CD1c-positive myeloid dendritic cell (primary cell): ENCODE data around the gene ADA.

ENCODE experiments used
- DNase-seq: peaks from one replicate; pipeline ENCODE4 v3.0.0-alpha.2; 2016; ENCODE audit errors: extremely low spot score

ADA gene

GRCh38 chr20:44644667-44645131 lies 6.8 kb downstream of the ADA start:
- peak; percentile 20 for DNase-seq

DNA sequence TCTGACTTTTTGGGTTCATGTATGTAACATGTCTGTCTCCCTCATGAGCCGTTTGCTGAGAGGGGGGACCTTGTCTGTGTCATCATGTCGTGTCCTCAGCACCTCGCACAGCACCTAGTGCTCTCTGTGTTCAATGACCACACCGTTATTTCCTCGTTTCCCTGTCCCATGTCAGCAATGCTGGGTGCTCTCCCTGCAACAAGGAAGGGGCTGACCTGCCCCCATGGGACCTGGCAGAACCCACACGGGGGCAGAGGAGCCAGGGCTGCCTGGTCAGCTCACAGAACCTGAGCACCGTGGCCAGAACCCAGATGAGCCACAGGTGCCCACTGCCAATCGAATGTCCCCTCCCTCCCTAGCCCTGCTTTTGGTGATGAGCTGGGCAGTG lies 7.3 kb downstream of the ADA start:
- peak; percentile 7 for DNase-seq

- DNase-seq, result peak; percentile 71
Observed at GRCh38 chr20:44643596-44644229, 7.8 kb downstream of the ADA start.

DNA sequence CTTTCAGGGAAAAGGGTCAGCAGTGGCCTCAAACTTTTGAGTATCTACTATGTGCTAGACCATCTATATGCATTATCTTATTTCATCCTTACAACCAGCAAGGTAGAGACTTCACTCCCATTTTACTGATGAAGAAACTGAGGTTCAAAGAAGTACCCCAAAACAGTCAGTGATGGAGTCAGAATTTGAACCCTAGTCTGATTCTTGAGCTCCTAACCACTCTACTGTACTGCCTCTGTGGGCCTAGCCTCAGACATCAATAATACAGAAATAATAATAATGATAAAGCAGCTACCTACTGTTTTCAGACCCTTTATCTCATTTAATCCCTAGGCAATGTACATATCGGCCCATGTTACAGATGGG lies 8.4 kb downstream of the ADA start:
- DNase-seq, result no peak

DNA sequence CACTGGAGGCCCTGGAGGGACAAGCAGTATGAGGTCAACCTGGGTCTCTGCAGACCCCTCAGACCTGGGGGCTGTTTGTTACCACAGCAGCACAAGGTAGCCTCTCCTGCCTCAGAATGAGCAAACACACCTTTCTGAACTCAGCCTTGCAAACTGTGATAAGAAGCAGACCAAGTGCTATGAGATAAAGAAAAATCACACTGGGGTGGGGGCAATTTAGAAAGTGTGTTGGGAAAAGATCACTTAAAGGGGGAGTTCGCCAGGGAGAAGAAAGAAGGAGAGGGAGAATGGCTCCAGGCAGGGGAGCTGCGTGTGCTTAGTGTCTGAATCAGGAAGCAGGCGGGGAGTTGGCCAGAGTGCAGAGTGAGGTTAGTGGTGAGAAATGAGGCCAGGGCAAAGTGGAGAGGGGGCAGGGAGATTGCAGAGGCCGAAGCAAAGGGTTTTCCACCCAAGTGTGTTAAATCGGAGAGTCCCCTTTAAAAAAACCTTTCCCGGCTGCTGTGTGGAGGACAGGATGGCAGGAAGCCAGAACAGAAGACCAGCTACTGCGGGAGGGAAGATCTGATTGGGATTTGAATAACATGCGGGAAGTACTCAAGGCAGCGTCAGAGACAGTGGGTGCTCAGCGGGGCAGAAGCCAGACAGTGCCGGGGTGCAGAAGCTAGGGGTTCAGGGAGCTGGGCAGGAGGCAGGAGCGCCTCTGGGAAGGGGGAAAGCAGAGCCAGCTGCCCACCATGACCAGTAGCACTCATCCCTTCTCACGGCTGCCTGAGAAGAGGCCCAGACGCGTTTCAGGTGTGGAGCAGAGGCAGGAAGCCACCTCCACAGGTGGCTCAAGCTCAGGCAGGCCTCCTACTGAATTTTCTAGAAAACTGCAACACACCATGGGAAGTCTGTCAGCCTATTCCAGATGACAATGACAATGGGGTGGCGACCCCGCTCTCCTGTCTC lies 9.0 kb downstream of the ADA start:
- peak; percentile 54 for DNase-seq

GRCh38 chr20:44641325-44641724 lies 10.2 kb downstream of the ADA start:
- DNase-seq, result peak; percentile 27

GRCh38 chr20:44640522-44640921 lies 11.0 kb downstream of the ADA start:
- DNase-seq, result no peak

GRCh38 chr20:44637522-44638372 lies 13.8 kb downstream of the ADA start:
- no peak for DNase-seq

DNA sequence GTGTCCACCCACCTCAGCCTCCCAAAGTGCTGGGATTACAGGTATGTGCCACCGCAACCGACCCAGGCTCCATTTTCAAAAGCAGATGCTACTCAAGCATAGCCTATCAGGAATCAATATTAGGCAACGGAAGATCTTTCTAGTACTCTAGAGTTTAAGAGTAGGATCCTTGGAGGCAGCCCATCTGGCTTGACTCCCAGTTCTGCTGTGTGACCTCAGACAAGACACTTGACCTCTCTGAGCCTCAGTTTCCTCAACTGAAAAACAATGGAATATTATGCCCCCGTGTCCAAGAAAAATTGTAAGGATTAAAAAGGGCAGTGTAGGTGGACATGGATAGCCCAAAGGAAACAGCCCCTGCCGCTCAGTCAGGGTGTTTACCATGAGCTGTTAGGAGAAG lies 14.5 kb downstream of the ADA start:
- DNase-seq, result no peak

- no peak for DNase-seq
Observed at GRCh38 chr20:44635877-44636276, 15.6 kb downstream of the ADA start.

- DNase-seq, result no peak
Observed at GRCh38 chr20:44633872-44634600, 17.5 kb downstream of the ADA start.

GRCh38 chr20:44633187-44633810 lies 18.2 kb downstream of the ADA start:
- no peak for DNase-seq

- DNase-seq, result no peak
Observed at GRCh38 chr20:44632103-44632752, 19.3 kb downstream of the ADA start.

- DNase-seq, result no peak
Observed at GRCh38 chr20:44630297-44630696, 21.2 kb downstream of the ADA start.

DNA sequence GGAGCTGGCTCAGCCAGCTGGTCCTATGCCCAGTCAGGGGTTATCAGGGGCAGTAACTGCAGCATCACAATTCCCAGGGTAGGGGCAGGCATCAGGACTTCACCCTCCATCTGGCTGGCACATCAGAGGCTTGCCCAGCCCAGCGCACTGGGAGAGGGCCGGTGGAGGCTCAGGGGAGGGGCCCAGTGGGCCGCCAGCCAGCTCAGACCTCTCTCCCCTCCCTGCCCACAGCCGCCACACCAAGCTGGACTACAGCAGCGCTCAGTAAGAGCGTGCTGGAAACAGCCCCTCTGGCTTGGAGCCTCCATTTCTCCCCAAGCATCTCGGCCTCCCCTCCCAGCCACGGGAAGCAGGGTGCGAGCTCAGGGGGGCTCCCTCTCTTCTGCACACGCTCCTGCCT lies 22.0 kb downstream of the ADA start:
- no peak for DNase-seq

DNA sequence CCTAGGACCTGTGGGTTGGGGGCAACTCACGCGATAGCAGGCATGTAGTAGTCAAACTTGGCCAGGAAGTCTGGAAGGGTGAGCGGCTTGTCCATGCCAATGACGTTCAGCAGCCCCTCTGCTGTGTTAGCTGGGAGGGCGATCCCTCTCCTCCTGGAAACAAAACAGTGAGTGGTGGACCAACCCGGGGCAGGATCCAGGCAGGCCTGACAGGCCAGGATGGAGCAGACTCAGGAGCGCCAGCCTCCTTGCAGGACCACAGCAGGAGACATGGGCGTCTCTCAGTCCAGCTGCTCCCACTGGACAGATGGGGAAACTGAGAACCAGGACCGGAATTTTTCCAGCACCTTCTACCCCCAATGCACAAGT lies 22.5 kb downstream of the ADA start:
- DNase-seq, result no peak

- DNase-seq, result no peak
Observed at GRCh38 chr20:44627364-44628010, 24.0 kb downstream of the ADA start.

DNA sequence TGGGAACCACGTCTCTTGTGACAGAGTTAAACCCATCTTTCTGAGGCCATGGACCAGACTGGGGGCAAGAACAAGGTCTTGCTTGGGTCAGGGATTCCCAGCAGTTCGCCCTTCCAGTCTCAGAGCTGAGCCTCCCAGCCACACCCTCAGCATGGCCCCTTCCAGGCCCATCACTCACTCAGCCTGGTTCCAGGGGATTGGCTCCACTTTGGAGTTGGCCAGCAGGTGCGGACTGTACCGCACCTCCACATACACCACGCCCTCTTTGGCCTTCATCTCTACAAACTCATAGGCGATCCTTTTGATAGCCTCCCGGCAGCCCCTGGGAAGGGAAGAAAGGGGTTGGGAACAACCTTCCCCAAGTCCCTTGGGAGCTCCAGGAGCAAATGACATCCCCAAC lies 25.2 kb downstream of the ADA start:
- no peak for DNase-seq

DNA sequence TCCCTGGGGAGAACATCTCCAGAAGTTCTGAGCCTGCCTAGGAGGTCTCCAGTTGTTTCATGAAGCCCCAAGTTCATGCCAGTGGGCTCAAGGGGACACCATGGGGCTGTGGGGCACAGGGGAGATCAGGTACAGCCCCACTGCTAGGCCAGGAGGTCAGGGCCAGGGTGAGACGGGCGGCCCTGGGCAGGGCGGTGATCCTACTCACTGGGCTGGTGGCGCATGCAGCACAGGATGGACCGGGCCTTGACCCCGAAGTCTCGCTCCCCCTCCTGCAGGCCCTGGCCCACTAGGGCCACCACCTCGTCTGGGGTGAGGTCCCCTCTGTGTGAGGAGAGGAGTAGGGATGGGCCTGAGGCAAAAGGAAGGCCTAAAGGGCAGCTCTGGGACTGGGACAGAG lies 26.1 kb downstream of the ADA start:
- no peak for DNase-seq

GRCh38 chr20:44624743-44625271 lies 26.7 kb downstream of the ADA start:
- no peak for DNase-seq
